ENCODE measurements around the gene RPS6KB1. TPM values are rescaled to one million over a fixed set of nuclear protein-coding genes. Genes with fewer than 3 reads are reported as not detected.
"Not testable (repeated sequence)": the region's sequence is repeated elsewhere in the genome, so short reads cannot be mapped to it uniquely, and the experiment has no call there.

Gene RPS6KB1
- polyA plus RNA-seq, 1 donor (not counting 4 experiments of a cell fraction or from before 2014, with no cell fraction given): 19.7 TPM

DNA sequence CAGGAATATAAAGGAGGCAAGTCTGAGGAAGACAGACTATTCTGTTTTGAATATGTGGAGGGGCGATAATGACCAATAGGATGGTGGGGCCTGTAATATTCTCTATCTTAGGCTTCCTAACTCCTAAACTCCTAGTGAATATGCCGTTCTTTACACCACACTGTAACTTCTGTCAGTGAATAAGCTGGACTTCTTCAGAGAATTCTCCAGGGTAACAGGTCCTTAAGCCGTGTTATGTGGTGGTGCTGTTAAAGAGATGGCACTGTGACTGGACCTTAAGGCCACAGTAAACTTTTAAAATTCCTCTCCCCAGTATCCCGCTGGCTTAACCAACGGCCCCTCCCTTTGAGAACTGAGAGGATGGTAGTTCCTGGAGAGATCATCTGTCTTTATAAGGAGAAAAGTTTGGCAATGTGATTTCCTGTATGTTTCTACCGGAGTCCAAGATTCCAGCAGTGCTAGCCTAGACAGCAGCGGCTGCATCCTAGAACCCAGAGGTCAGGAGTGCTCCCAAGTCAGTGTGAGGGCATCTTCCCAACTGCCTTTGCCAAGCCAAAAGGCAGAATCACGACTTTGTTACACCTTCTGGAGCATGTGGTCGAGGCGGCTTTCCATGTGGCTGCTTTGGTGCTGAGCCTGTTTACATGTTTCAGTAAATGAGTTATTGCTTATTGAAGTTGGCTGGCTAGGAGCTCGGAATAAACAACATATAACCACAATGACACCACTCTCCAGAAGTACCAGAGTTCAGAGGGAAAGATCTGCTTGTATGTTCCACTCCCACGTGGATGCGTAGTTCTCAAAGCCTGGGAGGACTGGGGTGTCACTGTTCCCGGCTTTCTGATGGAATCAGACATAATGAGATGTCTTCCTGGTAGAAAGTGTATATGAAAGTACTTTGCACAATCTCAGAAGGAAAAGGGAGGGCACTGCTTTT is 41.2 kb upstream of the RPS6KB1 start:
- H3K4me3 ChIP-seq (ENCODE audit: control insufficient read depth in 2 of 3, extremely low read depth in 1 of 3, insufficient read depth in 2 of 3, low read depth in 1 of 3, low read length in 3 of 3): no peak overlapping the region
- no peak for FAIRE-seq
- no peaks in the 10 kb centered on the region for H3K9me3 ChIP-seq (ENCODE audit: control insufficient read depth, low read depth, low read length)
- DNase-seq (ENCODE audit: low read depth, low spot score): no peak
- peak overlapping the region; percentile 43 for H3K9ac ChIP-seq (ENCODE audit: control insufficient read depth, extremely low read depth, insufficient read depth, low read length)
- H3K79me2 ChIP-seq (ENCODE audit: control insufficient read depth, insufficient read depth, low read length): no peaks in the 10 kb centered on the region
- no peaks in the 10 kb centered on the region for H3K9me1 ChIP-seq (ENCODE audit: control insufficient read depth, extremely low read depth, insufficient read depth, low read length)
- H3K36me3 ChIP-seq (ENCODE audit: control insufficient read depth in 2 of 2, extremely low read depth in 1 of 2, insufficient read depth in 2 of 2, low read length in 2 of 2): no peaks in the 10 kb centered on the region
- H3K27ac ChIP-seq (ENCODE audit: control insufficient read depth, insufficient read depth, low read length): peak overlapping the region; percentile 41
- no peak for TF ChIP-seq EZH2 (IDR thresholded peaks at IDR 0.05; ENCODE audit: low read length)
- TF ChIP-seq, protein P1, sequence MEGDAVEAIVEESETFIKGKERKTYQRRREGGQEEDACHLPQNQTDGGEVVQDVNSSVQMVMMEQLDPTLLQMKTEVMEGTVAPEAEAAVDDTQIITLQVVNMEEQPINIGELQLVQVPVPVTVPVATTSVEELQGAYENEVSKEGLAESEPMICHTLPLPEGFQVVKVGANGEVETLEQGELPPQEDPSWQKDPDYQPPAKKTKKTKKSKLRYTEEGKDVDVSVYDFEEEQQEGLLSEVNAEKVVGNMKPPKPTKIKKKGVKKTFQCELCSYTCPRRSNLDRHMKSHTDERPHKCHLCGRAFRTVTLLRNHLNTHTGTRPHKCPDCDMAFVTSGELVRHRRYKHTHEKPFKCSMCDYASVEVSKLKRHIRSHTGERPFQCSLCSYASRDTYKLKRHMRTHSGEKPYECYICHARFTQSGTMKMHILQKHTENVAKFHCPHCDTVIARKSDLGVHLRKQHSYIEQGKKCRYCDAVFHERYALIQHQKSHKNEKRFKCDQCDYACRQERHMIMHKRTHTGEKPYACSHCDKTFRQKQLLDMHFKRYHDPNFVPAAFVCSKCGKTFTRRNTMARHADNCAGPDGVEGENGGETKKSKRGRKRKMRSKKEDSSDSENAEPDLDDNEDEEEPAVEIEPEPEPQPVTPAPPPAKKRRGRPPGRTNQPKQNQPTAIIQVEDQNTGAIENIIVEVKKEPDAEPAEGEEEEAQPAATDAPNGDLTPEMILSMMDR (optimal IDR thresholded peaks at IDR 0.05 in 1 of 3, IDR thresholded peaks at IDR 0.05 in 1 of 3, conservative IDR thresholded peaks at IDR 0.05 in 1 of 3; ENCODE audit: extremely low read depth in 1 of 3, insufficient read depth in 2 of 3, low read length in 3 of 3): no peak
- peak overlapping the region; percentile 87 for H2AFZ ChIP-seq (ENCODE audit: control insufficient read depth, low read length)
- H3K27me3 ChIP-seq (ENCODE audit: control insufficient read depth, extremely low read depth, insufficient read depth, low read length): no peaks in the 10 kb centered on the region
- H4K20me1 ChIP-seq (ENCODE audit: control insufficient read depth, extremely low read depth, insufficient read depth, low read length): no peaks in the 10 kb centered on the region
- dilution Hi-C loops (cut with MboI; ENCODE audit: extremely low pct_ligation_motif_present, low sequenced_read_pairs): no loop called here
- H3K4me1 ChIP-seq (ENCODE audit: control insufficient read depth, extremely low read depth, insufficient read depth, low read length): peaks cover 38% of the 10 kb centered on the region
- H3K4me2 ChIP-seq (ENCODE audit: control insufficient read depth, extremely low read depth, insufficient read depth, low read depth, low read length): peak overlapping the region; percentile 33

DNA sequence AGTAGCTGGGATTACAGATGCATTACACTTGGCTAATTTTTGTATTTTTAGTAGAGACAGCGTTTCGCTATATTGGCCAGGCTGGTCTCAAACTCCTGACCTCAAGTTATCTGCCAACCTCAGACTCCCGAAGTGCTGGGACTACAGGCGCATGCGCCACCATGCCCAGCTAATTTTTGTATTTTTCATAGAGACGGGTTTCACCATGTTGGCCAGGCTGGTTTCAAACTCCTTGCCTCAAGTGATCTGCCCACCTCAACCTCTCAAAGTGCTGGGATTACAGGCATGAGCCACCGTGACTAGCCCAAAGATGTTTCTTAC is 40.1 kb upstream of the RPS6KB1 start:
- peak overlapping the region; percentile 48 for H3K9ac ChIP-seq (ENCODE audit: control insufficient read depth, extremely low read depth, insufficient read depth, low read length)
- peak overlapping the region; percentile 77 for H2AFZ ChIP-seq (ENCODE audit: control insufficient read depth, low read length)

More for the DNA sequence above, 40.1 kb upstream of the RPS6KB1 start:
- H3K27me3 ChIP-seq (ENCODE audit: control insufficient read depth, extremely low read depth, insufficient read depth, low read length); H3K9me1 ChIP-seq (ENCODE audit: control insufficient read depth, extremely low read depth, insufficient read depth, low read length); H3K36me3 ChIP-seq (ENCODE audit: control insufficient read depth in 2 of 2, extremely low read depth in 1 of 2, insufficient read depth in 2 of 2, low read length in 2 of 2); DNase-seq (ENCODE audit: low read depth, low spot score); dilution Hi-C loops (cut with MboI; ENCODE audit: extremely low pct_ligation_motif_present, low sequenced_read_pairs); H4K20me1 ChIP-seq (ENCODE audit: control insufficient read depth, extremely low read depth, insufficient read depth, low read length); H3K79me2 ChIP-seq (ENCODE audit: control insufficient read depth, insufficient read depth, low read length); H3K4me3 ChIP-seq (ENCODE audit: control insufficient read depth in 2 of 3, extremely low read depth in 1 of 3, insufficient read depth in 2 of 3, low read depth in 1 of 3, low read length in 3 of 3); H3K9me3 ChIP-seq (ENCODE audit: control insufficient read depth, low read depth, low read length); FAIRE-seq: not testable (repeated sequence)
- Histone ChIP-seq H3K4me2 (ENCODE audit: control insufficient read depth, extremely low read depth, insufficient read depth, low read depth, low read length) (peak overlapping the region; percentile 66), H3K27ac (ENCODE audit: control insufficient read depth, insufficient read depth, low read length) (peak overlapping the region; percentile 83), H3K4me1 (ENCODE audit: control insufficient read depth, extremely low read depth, insufficient read depth, low read length) (peaks cover 27% of the 10 kb centered on the region)
